HG03095 (cell line): ENCODE data around the gene SCAPER.

Source experiments
- ATAC-seq: cut with Tn5 transposase; IDR thresholded peaks from one replicate; pipeline ENCODE4 v1.9.1; 2021; ENCODE audit warnings: moderate library complexity; ENCODE audit not compliant: unreplicated experiment

Gene SCAPER

GRCh38 chr15:76343313-76343996 is 561.7 kb downstream of the SCAPER start:
- ATAC-seq, result no peak

- ATAC-seq, result no peak
Measured at GRCh38 chr15:76342382-76343201, 562.5 kb downstream of the SCAPER start.

GRCh38 chr15:76342058-76342381 is 563.1 kb downstream of the SCAPER start:
- ATAC-seq, result no peak

- ATAC-seq, result no peak
Measured at GRCh38 chr15:76341366-76342057, 563.6 kb downstream of the SCAPER start.

- no peak for ATAC-seq
Measured at GRCh38 chr15:76340803-76341365, 564.3 kb downstream of the SCAPER start.

GRCh38 chr15:76340198-76340802 is 564.8 kb downstream of the SCAPER start:
- no peak for ATAC-seq

GRCh38 chr15:76339305-76340197 is 565.6 kb downstream of the SCAPER start:
- ATAC-seq, result no peak

GRCh38 chr15:76338486-76339304 is 566.4 kb downstream of the SCAPER start:
- no peak for ATAC-seq

GRCh38 chr15:76337696-76338485 is 567.2 kb downstream of the SCAPER start:
- no peak for ATAC-seq

GRCh38 chr15:76337059-76337695 is 568.0 kb downstream of the SCAPER start:
- ATAC-seq, result no peak

- peak; percentile 42 for ATAC-seq
Measured at GRCh38 chr15:76336254-76337058, 568.7 kb downstream of the SCAPER start, which contains the start of gene ISL2. ISL2 (plus strand) TSS chr15:76336773; CDS start chr15:76336884, 111 bp downstream.

GRCh38 chr15:76335307-76336253 is 569.6 kb downstream of the SCAPER start:
- no peak for ATAC-seq

- ATAC-seq, result no peak
Measured at GRCh38 chr15:76334438-76335306, 570.5 kb downstream of the SCAPER start.

GRCh38 chr15:76333720-76334437 is 571.3 kb downstream of the SCAPER start:
- ATAC-seq, result no peak
